K562 (cell line): ENCODE results near the gene MRGPRE. TPM values are rescaled to one million over a fixed set of nuclear protein-coding genes. Genes with fewer than 3 reads are reported as not detected.
A peak's percentile ranks its signal among the peaks of the same experiment; 100 is the strongest.

ENCODE experiments used
- ATAC-seq: fragments of 200-7000 bp; cut with Tn5 transposase; 3 replicates; pipeline ENCODE4 v1.9.1; 2020; ENCODE audit warnings: moderate library complexity
- BruUV-seq: library from RNA; stranded (reverse); fragments of 400-500 nt; replicated peaks from 2 replicates; lab custom pipeline; 2021; lab: Mats Ljungman, UMichigan
- CTCF ChIA-PET: fragments of 300-600 bp; formaldehyde crosslinking; extraction: SDS; loops from one replicate; lab custom pipeline; 2021; ENCODE audit warnings: low intra/inter-chr PET ratio; lab: Yijun Ruan, JAX
- POLR2A ChIA-PET: fragments of 300-600, 350-650 bp; sonication (Branson Sonifier 250); formaldehyde crosslinking; extraction: SDS; loops from one replicate; lab custom pipeline; 2021; ENCODE audit warnings: antibody characterized with exemption, inconsistent platforms; lab: Yijun Ruan, JAX
- DNase-seq, 4 experiments: peaks; one replicate each; pipeline versions ENCODE4 v3.0.0 to v3.0.0-alpha.2; 2011 to 2018; ENCODE audit warnings: low spot score in 3 of 4, mixed read lengths in 3 of 4; ENCODE audit errors: extremely low read depth in 1 of 4
- FAIRE-seq: peaks from 2 replicates; lab custom pipeline; 2011; peaks lifted over from hg19 to GRCh38; lab: Jason Lieb, UNC
- H2AFZ ChIP-seq: 2 replicates; pipeline ENCODE4 v1.6.0; 2011; ENCODE audit warnings: low read depth, low read length, control low read depth, inconsistent platforms
- H3K27ac ChIP-seq: fragments of 200-600 bp; 3 replicates; pipeline ENCODE4 v1.8.0; 2011; ENCODE audit warnings: low read depth, mild to moderate bottlenecking, control low read depth, inconsistent platforms, low read length, moderate library complexity, mixed read lengths; ENCODE audit errors: extremely low read depth
- H3K27me3 ChIP-seq, 2 experiments: fragments of 300-600 bp in 1 of 2; 2 replicates in 1 of 2; 3 replicates in 1 of 2; pipeline versions ENCODE4 v1.6.0 to v1.8.0; 2011; ENCODE audit warnings: inconsistent platforms in 2 of 2, low read length in 2 of 2, mild to moderate bottlenecking in 1 of 2, mixed read lengths in 1 of 2, moderate library complexity in 1 of 2; ENCODE audit not compliant: control insufficient read depth in 2 of 2, insufficient read depth in 2 of 2
- H3K36me3 ChIP-seq: fragments of 300-600 bp; 3 replicates; pipeline ENCODE4 v1.8.0; 2011; ENCODE audit warnings: mild to moderate bottlenecking, low read length, inconsistent platforms; ENCODE audit not compliant: control insufficient read depth, insufficient read depth
- H3K4me1 ChIP-seq, 2 experiments: fragments of 200-600 bp in 1 of 2; replicated peaks in 1 of 2; 2 replicates in 1 of 2; 3 replicates in 1 of 2; pipeline versions ENCODE4 v1.5.1 to v1.8.0; 2011; ENCODE audit warnings: inconsistent platforms in 2 of 2, low read length in 2 of 2, mild to moderate bottlenecking in 1 of 2, mixed read lengths in 1 of 2, moderate library complexity in 1 of 2; ENCODE audit not compliant: control insufficient read depth in 2 of 2, insufficient read depth in 2 of 2
- H3K4me2 ChIP-seq: 2 replicates; pipeline ENCODE4 v1.6.1; 2011; ENCODE audit warnings: low read length, control low read depth, inconsistent platforms, mixed read lengths; ENCODE audit not compliant: insufficient read depth
- H3K4me3 ChIP-seq: fragments of 200-600 bp; sonication (generic), shearing (Covaris generic); 2 replicates; pipeline ENCODE4 v1.5.1; 2016; ENCODE audit warnings: control low read depth, inconsistent platforms
- H3K79me2 ChIP-seq: fragments of 200-600 bp; 3 replicates; pipeline ENCODE4 v1.8.0; 2011; ENCODE audit warnings: low read length, inconsistent platforms; ENCODE audit not compliant: control insufficient read depth, insufficient read depth
- H3K9ac ChIP-seq, 2 experiments: 2 replicates each; pipeline versions ENCODE4 v1.6.0 to v1.6.1; 2011; ENCODE audit warnings: low read depth in 2 of 2, low read length in 2 of 2, control low read depth in 1 of 2, inconsistent platforms in 1 of 2, mild to moderate bottlenecking in 1 of 2, mixed read lengths in 1 of 2; ENCODE audit not compliant: insufficient read depth in 1 of 2
- H3K9me1 ChIP-seq: one replicate; pipeline ENCODE4 v1.6.0; 2011; ENCODE audit warnings: inconsistent platforms, mild to moderate bottlenecking, low read length, moderate library complexity; ENCODE audit not compliant: control insufficient read depth, insufficient read depth
- H3K9me3 ChIP-seq: replicated peaks from 2 replicates; pipeline ENCODE4 v1.5.1; 2011; ENCODE audit warnings: low read depth, low read length, inconsistent platforms; ENCODE audit not compliant: control insufficient read depth, insufficient read depth
- H4K20me1 ChIP-seq: replicated peaks from 2 replicates; pipeline ENCODE4 v1.6.1; 2011; ENCODE audit warnings: low read length, inconsistent platforms, mixed read lengths; ENCODE audit not compliant: control insufficient read depth, insufficient read depth
- ZFP36 ChIP-seq: fragments of 150-350 bp; IDR thresholded peaks from 2 replicates; pipeline ENCODE4 v1.6.1; 2018; ENCODE audit warnings: low read length, low read depth; ENCODE audit not compliant: partially characterized antibody
- WGBS: fragments of 100-300 bp; shearing (Covaris generic); methylation state at CpG from one replicate; pipeline ENCODE4 v1.1.6; 2016; ENCODE audit warnings: low coverage, mixed read lengths; ENCODE audit not compliant: insufficient coverage; ENCODE audit errors: missing lambda C conversion rate; 5-methylcytosine and 5-hydroxymethylcytosine counted together
- in situ Hi-C: fragments of 300-500 bp; cut with MboI; formaldehyde crosslinking; loops from 4 replicates; pipeline ENCODE4 v1.15.0; 2018; ENCODE audit warnings: inconsistent platforms, mixed read lengths
- intact Hi-C: fragments of 100-400 bp; cut with micrococcal nuclease; formaldehyde crosslinking; loops from 2 replicates; pipeline ENCODE4 v1.14.2; 2022
- polyA plus RNA-seq, 8 experiments: library from polyadenylated mRNA; depleted of rRNA in 4 of 8; stranded (reverse) in 5 of 8; unstranded in 3 of 8; fragments of >200 nt; fragmentation: Nextera tagmentation in 2 of 8; fragmentation: Illumina TruSeq in 1 of 8; extraction: Ambion mirVana in 2 of 8; extraction: Trizol in 1 of 8; gene quantifications; 2 replicates each; pipeline versions ENCODE4 v1.2.1 to v1.2.3, GENCODE V29; 2011 to 2014; ENCODE audit warnings: inconsistent platforms in 1 of 8, missing spikeins in 1 of 8
- total RNA-seq, 7 experiments: library from RNA; depleted of rRNA in 6 of 7; stranded (reverse); fragments of >200 nt in 6 of 7; fragmentation: Illumina TruSeq in 2 of 7; extraction: Trizol in 2 of 7; gene quantifications; 2 replicates each; pipeline versions ENCODE4 v1.2.1 to v1.2.3, GENCODE V29; 2011 to 2021; ENCODE audit warnings: low replicate concordance in 1 of 7
- TF ChIP-seq, protein P1 (sequence below): sonication (generic); formaldehyde crosslinking; IDR thresholded peaks from 2 replicates; pipeline ENCODE4 v1.8.1; 2023; ENCODE audit warnings: mild to moderate bottlenecking, missing genetic modification reagents, moderate library complexity

The MRGPRE gene
- total and polyA plus RNA-seq, 9 of the 15 experiments (the other 6 are each of a cell fraction or from before 2014, with no cell fraction given), result not detected

DNA sequence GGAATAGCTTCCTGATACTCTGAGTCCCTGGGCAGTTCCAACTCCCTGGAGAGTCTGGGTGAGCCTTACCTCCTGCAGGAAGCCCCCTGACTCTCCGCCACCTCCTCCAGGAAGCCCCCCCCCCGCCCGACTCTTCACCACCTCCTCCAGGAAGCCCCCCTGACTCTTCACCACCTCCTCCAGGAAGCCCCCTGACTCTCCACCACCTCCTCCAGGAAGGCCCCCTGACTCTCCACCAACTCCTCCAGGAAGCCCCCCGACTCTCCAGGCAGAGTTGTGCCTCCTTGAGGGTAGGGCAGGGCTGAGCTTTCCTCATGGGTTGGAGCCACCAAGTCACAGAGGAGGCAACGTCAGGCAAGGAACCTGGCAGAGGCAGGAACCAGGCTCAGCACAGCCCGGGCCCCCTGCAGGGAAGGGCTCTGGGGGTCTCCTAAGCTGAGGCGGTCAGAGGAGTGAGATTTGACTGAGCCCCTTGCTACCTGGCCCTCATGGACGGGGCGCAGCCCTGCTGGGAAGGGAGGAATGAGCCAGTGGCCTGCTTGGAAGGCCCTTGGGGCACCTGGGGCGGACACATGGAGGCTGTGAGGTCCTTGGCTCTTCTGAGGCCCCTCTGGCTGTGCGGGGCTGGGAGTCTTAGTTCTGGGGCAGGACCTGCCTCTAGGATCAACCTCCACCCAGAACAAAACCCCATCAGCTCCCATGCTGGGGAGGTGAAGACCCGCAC is 31.7 kb downstream of the MRGPRE start:
- H3K27me3 ChIP-seq, result peaks cover 33 to 80% of the 10 kb centered on the region in 2 experiments; a peak in 4 of 5 replicates
- in situ Hi-C loops, result no loop called here

More for the DNA sequence above, 31.7 kb downstream of the MRGPRE start:
- ChIA-PET POLR2A (interaction anchor here (1.0 to 1.5 kb wide), 2 partner anchors 12 to 16 kb away, joined by 3 to 4 read pairs; no protein-coding TSS in a partner anchor), CTCF (no interaction called here)
- TF ChIP-seq ZFP36, result peak; percentile 96
- TF ChIP-seq, protein P1, sequence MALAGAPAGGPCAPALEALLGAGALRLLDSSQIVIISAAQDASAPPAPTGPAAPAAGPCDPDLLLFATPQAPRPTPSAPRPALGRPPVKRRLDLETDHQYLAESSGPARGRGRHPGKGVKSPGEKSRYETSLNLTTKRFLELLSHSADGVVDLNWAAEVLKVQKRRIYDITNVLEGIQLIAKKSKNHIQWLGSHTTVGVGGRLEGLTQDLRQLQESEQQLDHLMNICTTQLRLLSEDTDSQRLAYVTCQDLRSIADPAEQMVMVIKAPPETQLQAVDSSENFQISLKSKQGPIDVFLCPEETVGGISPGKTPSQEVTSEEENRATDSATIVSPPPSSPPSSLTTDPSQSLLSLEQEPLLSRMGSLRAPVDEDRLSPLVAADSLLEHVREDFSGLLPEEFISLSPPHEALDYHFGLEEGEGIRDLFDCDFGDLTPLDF (CRISPR knock-in tag), result no peak
- intact Hi-C loops, result no loop called here
- H2AFZ ChIP-seq, result no peak overlapping the region
- H3K4me3 ChIP-seq, result no peak overlapping the region
- FAIRE-seq (no peak), DNase-seq (no peak), ATAC-seq (no peak)
- no peak overlapping the region for H3K27ac ChIP-seq
- peaks cover 0 to 54% of the 10 kb centered on the region in 2 experiments; a peak in 2 of 5 replicates for H3K4me1 ChIP-seq
- H3K36me3 ChIP-seq, result no peaks in the 10 kb centered on the region
- H3K9ac ChIP-seq, result 0 out of 4 replicates have a peak overlapping the region, but pooled peaks of 1 of the 2 experiments have one; percentile 35
- no peaks in the 10 kb centered on the region for H3K79me2 ChIP-seq
- no peaks in the 10 kb centered on the region for H3K9me3 ChIP-seq
- 5% methylated on average over 8 of the region's 12 CpGs for WGBS
- H3K4me2 ChIP-seq, result no peak overlapping the region
- BruUV-seq, result no TSS peak
- H4K20me1 ChIP-seq, result peaks cover 8% of the 10 kb centered on the region
- H3K9me1 ChIP-seq, result no peaks in the 10 kb centered on the region
